ENCODE measurements around the gene CHST4. TPM values are rescaled to one million over a fixed set of nuclear protein-coding genes. Genes with fewer than 3 reads are reported as not detected.
"Not testable (repeated sequence)": the region's sequence is repeated elsewhere in the genome, so short reads cannot be mapped to it uniquely, and the experiment has no call there.

CHST4 gene
- polyA plus RNA-seq, 12 donors = 0.13 to 0.15 TPM; not detected in 10

- no peak for DNase-seq
Observed at GRCh38 chr16:71524566-71525553, 1.4 kb upstream of the CHST4 start.

GRCh38 chr16:71528257-71528656 lies 2.0 kb downstream of the CHST4 start:
- no peak for DNase-seq

GRCh38 chr16:71528863-71529262 lies 2.6 kb downstream of the CHST4 start:
- no peak for DNase-seq

- DNase-seq = no peak
Observed at GRCh38 chr16:71532366-71532765, 6.1 kb downstream of the CHST4 start.

GRCh38 chr16:71536752-71537499 lies 10.7 kb downstream of the CHST4 start:
- no peak for DNase-seq

- DNase-seq = no peak
Observed at GRCh38 chr16:71537643-71538042, 11.4 kb downstream of the CHST4 start.

- DNase-seq = no peak
Observed at GRCh38 chr16:71542377-71542776, 16.2 kb downstream of the CHST4 start.

GRCh38 chr16:71547168-71547567 lies 20.9 kb downstream of the CHST4 start:
- DNase-seq = no peak

- DNase-seq = no peak
Observed at GRCh38 chr16:71552698-71553503, 26.7 kb downstream of the CHST4 start.

- no peak for DNase-seq
Observed at GRCh38 chr16:71555230-71555891, 29.1 kb downstream of the CHST4 start.

GRCh38 chr16:71557299-71557698 lies 31.1 kb downstream of the CHST4 start:
- DNase-seq = no peak

- no peak for DNase-seq
Observed at GRCh38 chr16:71557954-71558582, 31.8 kb downstream of the CHST4 start.

- no peak for DNase-seq
Observed at GRCh38 chr16:71559855-71560254, 33.6 kb downstream of the CHST4 start.

GRCh38 chr16:71561886-71562285 lies 35.7 kb downstream of the CHST4 start:
- DNase-seq = not testable (repeated sequence)

GRCh38 chr16:71562552-71562951 lies 36.3 kb downstream of the CHST4 start:
- no peak for DNase-seq

GRCh38 chr16:71564335-71564967 lies 38.2 kb downstream of the CHST4 start:
- peak; percentile 91 for DNase-seq

- DNase-seq = no peak
Observed at GRCh38 chr16:71565812-71566700, 39.8 kb downstream of the CHST4 start.

GRCh38 chr16:71567931-71568330 lies 41.7 kb downstream of the CHST4 start:
- no peak for DNase-seq

GRCh38 chr16:71568551-71568950 lies 42.3 kb downstream of the CHST4 start:
- no peak for DNase-seq
